ENCODE results near the gene NT5M.
"Not testable (repeated sequence)": the region's sequence is repeated elsewhere in the genome, so short reads cannot be mapped to it uniquely, and the experiment has no call there.

Gene NT5M

GRCh38 chr17:17382971-17383370 lies 79.8 kb downstream of the NT5M start:
- no peak for DNase-seq (ENCODE audit: low read depth)

GRCh38 chr17:17383431-17384290 lies 80.5 kb downstream of the NT5M start:
- H3K4me3 ChIP-seq (ENCODE audit: low read depth, low read length); DNase-seq (ENCODE audit: low read depth): not testable (repeated sequence)

More at GRCh38 chr17:17382971-17383370, 79.8 kb downstream of the NT5M start:
- H3K4me3 ChIP-seq (ENCODE audit: low read depth, low read length) = no peak overlapping the region
- TF ChIP-seq CTCF (IDR thresholded peaks at IDR 0.05; ENCODE audit: insufficient read depth, low read depth, low read length, missing control alignments) = no peak

GRCh38 chr17:17384291-17384615 lies 81.1 kb downstream of the NT5M start:
- TF ChIP-seq CTCF (IDR thresholded peaks at IDR 0.05; ENCODE audit: insufficient read depth, low read depth, low read length, missing control alignments) = no peak
- no peak overlapping the region for H3K4me3 ChIP-seq (ENCODE audit: low read depth, low read length)
- no peak for DNase-seq (ENCODE audit: low read depth)

DNA sequence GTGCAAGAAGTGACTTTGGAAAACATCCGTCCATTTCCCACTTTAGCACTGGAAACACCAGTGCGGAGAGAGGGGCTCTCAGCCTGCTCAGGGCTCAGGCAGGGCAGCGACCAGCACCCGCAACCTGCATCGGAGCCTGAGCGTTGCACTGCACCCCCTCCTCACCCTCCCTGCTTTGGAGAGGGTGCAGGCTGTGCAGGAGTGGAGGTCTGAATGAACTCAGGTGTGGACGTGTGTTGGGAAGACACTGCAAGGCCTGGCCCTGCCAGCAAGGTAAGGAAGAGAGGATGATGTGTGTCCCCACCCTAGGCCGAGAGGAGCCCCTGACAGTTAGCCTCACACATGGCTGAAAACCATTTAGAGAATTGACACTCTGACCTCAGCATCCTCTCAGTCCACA lies 81.8 kb downstream of the NT5M start:
- no peak for DNase-seq (ENCODE audit: low read depth)
- no peak overlapping the region for H3K4me3 ChIP-seq (ENCODE audit: low read depth, low read length)

DNA sequence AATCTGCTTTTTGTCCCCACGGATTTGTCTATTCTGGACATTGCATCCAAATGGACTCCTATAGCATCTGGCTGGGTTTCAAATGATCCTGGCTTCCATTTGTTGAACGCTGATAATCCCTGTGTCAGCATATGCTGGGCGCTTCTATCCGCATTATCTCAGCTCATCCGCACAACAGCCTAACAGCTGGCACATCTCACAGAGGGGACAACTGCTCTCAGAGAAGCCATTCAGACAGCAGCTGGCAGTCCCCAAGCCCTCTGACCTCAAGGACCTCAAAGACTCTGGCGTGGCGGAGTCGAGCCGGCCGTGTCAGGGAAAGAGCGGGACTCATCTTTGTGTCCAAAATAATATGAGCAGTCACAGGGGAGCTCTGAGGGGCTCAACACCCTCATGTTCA lies 82.3 kb downstream of the NT5M start:
- DNase-seq (ENCODE audit: low read depth) = no peak
- no peak for TF ChIP-seq CTCF (IDR thresholded peaks at IDR 0.05; ENCODE audit: insufficient read depth, low read depth, low read length, missing control alignments)
- no peak overlapping the region for H3K4me3 ChIP-seq (ENCODE audit: low read depth, low read length)

More for the DNA sequence above, 81.8 kb downstream of the NT5M start:
- no peak for TF ChIP-seq CTCF (IDR thresholded peaks at IDR 0.05; ENCODE audit: insufficient read depth, low read depth, low read length, missing control alignments)

GRCh38 chr17:17386094-17386800 lies 83.1 kb downstream of the NT5M start:
- no peak for TF ChIP-seq CTCF (IDR thresholded peaks at IDR 0.05; ENCODE audit: insufficient read depth, low read depth, low read length, missing control alignments)
- no peak overlapping the region for H3K4me3 ChIP-seq (ENCODE audit: low read depth, low read length)
- DNase-seq (ENCODE audit: low read depth) = no peak

GRCh38 chr17:17387017-17387497 lies 83.9 kb downstream of the NT5M start:
- TF ChIP-seq CTCF (IDR thresholded peaks at IDR 0.05; ENCODE audit: insufficient read depth, low read depth, low read length, missing control alignments) = no peak
- no peak overlapping the region for H3K4me3 ChIP-seq (ENCODE audit: low read depth, low read length)
- no peak for DNase-seq (ENCODE audit: low read depth)
